Hepatocyte (in vitro differentiated cells): Measurements from ENCODE around the gene TMEM121B.

Experiments used
- CTCF ChIP-seq: fragments of 200-600 bp; sonication (generic); IDR thresholded peaks from 2 replicates; pipeline ENCODE4 v1.5.1; 2016; ENCODE audit warnings: antibody characterized with exemption, mild to moderate bottlenecking; ENCODE audit not compliant: poor library complexity
- EZH2 ChIP-seq: fragments of 200-600 bp; sonication (generic); IDR thresholded peaks from 2 replicates; pipeline ENCODE4 v1.6.1; 2016; ENCODE audit warnings: antibody characterized with exemption, mild to moderate bottlenecking, borderline replicate concordance

DNA sequence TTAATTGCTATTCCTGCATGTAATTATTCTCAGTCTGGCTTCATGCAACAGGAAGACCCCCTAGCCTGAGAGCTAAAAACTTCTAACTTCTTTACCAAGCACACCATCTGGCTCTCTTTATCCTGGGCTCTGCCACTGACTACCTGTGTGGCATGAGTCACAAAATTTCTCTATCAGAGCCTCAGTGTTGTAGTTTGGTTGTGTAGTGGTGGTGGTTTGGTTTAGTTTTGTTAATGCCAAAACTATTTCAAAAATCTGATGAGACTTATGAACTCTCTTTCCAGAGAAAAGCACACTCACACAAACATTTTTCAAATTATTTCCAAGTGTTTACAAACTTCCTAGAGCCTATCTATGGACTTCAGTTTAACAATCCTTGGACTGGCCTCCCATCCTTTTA is 43.9 kb downstream of the TMEM121B start:
- TF ChIP-seq CTCF (no peak), EZH2 (no peak)
